Fibroblast of villous mesenchyme (primary cell): ENCODE data around the gene ITGA11. TPM values are rescaled to one million over a fixed set of nuclear protein-coding genes. Genes with fewer than 3 reads are reported as not detected.
A peak's percentile ranks its signal among the peaks of the same experiment; 100 is the strongest.

Source experiments
- DNase-seq: peaks from one replicate; pipeline ENCODE4 v3.0.0-alpha.2; 2010; ENCODE audit warnings: low read depth
- H3K4me3 ChIP-seq: 2 replicates; pipeline ENCODE4 v1.5.1; 2011; ENCODE audit warnings: low read depth, mild to moderate bottlenecking, low read length
- total RNA-seq: library from RNA; depleted of rRNA; stranded (reverse); fragments of >200 nt; gene quantifications from 2 replicates; pipeline ENCODE4 v1.2.3, GENCODE V29; 2012
- TF ChIP-seq, protein P1 (sequence below): IDR thresholded peaks from 2 replicates; pipeline ENCODE4 v1.5.1; 2012; ENCODE audit warnings: low read depth, mild to moderate bottlenecking, low read length; ENCODE audit not compliant: insufficient read depth

ITGA11 gene
- total RNA-seq, 1 donor, result 87.7 TPM

- TF ChIP-seq, protein P1, sequence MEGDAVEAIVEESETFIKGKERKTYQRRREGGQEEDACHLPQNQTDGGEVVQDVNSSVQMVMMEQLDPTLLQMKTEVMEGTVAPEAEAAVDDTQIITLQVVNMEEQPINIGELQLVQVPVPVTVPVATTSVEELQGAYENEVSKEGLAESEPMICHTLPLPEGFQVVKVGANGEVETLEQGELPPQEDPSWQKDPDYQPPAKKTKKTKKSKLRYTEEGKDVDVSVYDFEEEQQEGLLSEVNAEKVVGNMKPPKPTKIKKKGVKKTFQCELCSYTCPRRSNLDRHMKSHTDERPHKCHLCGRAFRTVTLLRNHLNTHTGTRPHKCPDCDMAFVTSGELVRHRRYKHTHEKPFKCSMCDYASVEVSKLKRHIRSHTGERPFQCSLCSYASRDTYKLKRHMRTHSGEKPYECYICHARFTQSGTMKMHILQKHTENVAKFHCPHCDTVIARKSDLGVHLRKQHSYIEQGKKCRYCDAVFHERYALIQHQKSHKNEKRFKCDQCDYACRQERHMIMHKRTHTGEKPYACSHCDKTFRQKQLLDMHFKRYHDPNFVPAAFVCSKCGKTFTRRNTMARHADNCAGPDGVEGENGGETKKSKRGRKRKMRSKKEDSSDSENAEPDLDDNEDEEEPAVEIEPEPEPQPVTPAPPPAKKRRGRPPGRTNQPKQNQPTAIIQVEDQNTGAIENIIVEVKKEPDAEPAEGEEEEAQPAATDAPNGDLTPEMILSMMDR, result no peak
These were observed 96.7 kb downstream of the ITGA11 start for GRCh38 chr15:68335251-68335650.

DNA sequence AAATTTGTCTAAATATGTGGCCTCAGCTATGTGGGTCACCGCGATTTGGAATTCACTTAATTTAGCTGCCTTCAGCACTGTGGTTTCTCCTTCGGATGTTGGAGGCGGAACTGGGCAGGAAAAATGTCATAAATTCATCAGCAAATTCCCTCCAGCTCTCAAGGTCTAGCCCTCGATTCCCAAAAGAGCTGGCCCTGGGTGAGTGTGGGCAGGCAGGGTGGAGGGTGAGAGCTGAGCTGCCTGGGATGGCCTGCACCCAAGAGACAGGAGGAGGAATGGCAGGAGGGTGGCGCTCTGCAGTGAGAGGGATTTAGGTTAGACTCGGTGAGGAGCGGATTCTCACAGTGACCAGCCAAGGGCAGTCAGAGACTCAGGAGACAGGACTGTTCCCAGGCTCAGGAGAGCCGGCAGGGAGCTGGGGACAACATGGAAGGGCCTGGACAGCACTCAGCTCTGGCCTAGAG is 97.3 kb downstream of the ITGA11 start:
- TF ChIP-seq, protein P1, result no peak
- peak; percentile 47 for DNase-seq
- no peak overlapping the region for H3K4me3 ChIP-seq

More at GRCh38 chr15:68335251-68335650, 96.7 kb downstream of the ITGA11 start:
- DNase-seq, result no peak
- H3K4me3 ChIP-seq, result no peak overlapping the region

DNA sequence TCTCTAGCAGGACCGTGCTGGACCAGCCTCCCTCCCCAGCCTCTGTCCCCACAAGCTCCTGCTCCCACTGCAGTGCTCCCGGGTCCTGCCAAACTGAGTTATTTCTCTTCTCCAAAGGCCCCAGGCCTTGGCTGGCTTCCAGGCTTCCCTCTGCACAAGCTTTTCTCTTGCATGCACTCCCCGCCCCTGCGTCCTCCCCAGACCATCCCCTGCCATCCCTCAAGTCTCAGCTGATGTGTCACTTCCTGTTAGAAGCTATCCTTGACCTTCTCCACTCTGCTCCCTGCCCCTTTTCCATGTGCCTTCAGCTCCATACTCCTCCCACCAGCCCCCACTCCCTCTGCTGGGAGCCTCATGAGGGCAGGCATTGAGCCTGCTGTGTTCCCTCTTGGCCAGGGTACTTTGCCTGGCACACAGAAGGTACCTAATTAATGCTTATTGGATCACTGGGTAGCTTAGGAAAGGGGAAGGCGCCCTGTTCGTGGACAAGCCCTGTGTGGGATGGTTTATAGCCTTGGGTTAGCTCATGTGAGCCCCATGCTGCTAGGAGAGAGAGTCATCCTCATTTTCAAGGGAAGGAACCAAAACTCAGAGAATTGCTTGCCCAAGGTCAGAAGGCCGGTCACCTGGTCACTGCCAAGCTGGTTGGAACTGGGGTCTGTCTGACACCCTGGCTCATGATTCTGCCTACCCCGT is 98.0 kb downstream of the ITGA11 start:
- TF ChIP-seq, protein P1, result no peak
- H3K4me3 ChIP-seq, result no peak overlapping the region

DNA sequence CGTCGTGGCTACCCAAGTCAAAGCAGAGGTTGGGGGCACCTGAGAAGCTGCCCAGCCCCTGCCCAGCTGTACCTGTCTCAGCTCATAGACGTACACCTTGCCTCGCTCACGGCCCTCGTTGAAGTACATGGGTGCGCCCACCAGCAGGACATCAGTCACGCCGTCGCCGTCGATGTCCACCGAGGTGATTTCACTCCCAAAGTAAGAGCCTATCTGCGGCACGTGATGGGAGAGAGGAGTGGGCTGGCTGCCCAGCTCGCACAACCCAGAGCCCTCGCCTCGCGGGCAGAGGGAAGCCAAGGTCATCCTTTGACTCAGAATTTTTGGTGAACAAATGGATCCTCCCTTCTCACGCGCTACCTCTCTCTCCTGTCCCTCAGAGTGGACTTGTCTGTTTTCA is 99.7 kb downstream of the ITGA11 start:
- H3K4me3 ChIP-seq, result no peak overlapping the region
- TF ChIP-seq, protein P1, result no peak
- no peak for DNase-seq

More for the DNA sequence above, 98.0 kb downstream of the ITGA11 start:
- peak; percentile 52 for DNase-seq

DNA sequence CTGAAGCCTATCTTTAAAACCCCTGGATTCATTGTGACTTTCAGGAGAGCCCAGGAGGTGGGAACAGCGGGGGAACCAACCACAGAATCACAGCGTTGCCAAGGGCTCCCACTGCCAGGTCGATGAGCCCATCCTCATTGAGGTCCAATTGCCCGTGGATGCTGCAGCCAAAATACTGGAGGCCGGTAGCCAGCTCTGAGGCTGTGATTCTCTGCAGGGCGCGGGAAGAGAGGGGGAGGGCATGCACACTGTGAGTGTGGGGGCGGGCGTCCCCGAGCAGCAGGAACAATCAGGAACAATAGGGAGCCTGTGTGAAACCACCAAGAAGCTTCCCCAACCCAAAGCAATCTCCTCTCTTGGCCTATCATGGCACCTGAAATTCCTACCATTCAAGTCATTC is 101.1 kb downstream of the ITGA11 start:
- TF ChIP-seq, protein P1, result no peak
- no peak for DNase-seq
- no peak overlapping the region for H3K4me3 ChIP-seq

DNA sequence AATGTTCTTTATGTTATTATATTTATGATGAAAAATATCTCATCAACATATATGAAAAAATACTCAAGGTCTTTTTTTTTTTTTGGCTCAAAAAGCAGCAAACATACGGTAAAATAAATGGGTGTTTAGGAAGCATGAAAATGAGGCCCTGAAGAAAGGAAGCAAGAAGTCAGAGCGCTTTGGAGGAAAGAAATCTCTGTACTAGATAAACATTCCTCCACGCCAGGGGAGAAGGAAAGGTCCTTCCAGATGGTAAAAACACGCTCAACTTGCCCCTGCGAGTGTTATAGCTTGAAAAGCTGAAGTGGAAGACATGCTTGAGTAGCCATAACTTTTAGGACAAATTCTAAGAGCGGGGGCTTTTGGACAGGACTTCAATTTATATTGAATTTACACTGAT is 101.5 kb downstream of the ITGA11 start:
- no peak overlapping the region for H3K4me3 ChIP-seq
- no peak for DNase-seq
- TF ChIP-seq, protein P1, result no peak

GRCh38 chr15:68328964-68329363 is 103.0 kb downstream of the ITGA11 start:
- TF ChIP-seq, protein P1, result no peak
- H3K4me3 ChIP-seq, result no peak overlapping the region

More at GRCh38 chr15:68328964-68329363, 103.0 kb downstream of the ITGA11 start:
- no peak for DNase-seq
